Cardiac fibroblast (primary cell): ENCODE data around the gene MRPS31.
"Not testable (repeated sequence)": the region's sequence is repeated elsewhere in the genome, so short reads cannot be mapped to it uniquely, and the experiment has no call there.

Experiments used
- DNase-seq, 2 donors: peaks; one replicate each; pipeline versions ENCODE4 v3.0.0 to v3.0.0-alpha.2; 2010; ENCODE audit warnings: low read depth in 2 of 2
- H3K4me3 ChIP-seq, 2 donors: replicated peaks in 1 of 2; 1 replicate in 1 of 2; 2 replicates in 1 of 2; pipeline ENCODE4 v1.5.1; 2011; ENCODE audit warnings: low read depth in 2 of 2, low read length in 2 of 2, mild to moderate bottlenecking in 2 of 2, moderate library complexity in 1 of 2
- CTCF ChIP-seq: IDR thresholded peaks from one replicate; pipeline ENCODE4 v1.5.1; 2011; ENCODE audit warnings: low read depth, mild to moderate bottlenecking, low read length, inconsistent platforms

MRPS31 gene

DNA sequence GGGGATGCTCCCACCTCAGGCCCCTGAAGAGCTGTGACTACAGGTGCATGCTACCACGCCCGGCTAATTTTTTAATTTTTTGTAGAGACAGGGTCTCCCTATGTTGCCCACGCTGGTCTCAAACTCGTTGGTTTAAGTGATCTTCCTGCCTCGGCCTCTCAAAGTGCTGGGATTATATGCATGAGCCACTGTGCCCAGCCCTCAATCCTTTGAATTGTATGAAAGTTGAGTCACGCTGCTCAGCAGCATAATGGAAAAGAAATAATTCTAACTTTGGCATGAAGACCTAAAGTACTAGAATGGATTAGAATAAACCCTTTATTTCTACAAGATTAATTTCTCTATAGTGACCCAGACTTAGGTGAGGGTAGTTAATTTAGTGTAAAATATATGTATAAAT lies 42.4 kb downstream of the MRPS31 start:
- no peak overlapping the region for H3K4me3 ChIP-seq
- no peak for DNase-seq
- no peak for TF ChIP-seq CTCF

GRCh38 chr13:40714433-40714832 lies 56.6 kb downstream of the MRPS31 start:
- DNase-seq, H3K4me3 ChIP-seq: not testable (repeated sequence)

DNA sequence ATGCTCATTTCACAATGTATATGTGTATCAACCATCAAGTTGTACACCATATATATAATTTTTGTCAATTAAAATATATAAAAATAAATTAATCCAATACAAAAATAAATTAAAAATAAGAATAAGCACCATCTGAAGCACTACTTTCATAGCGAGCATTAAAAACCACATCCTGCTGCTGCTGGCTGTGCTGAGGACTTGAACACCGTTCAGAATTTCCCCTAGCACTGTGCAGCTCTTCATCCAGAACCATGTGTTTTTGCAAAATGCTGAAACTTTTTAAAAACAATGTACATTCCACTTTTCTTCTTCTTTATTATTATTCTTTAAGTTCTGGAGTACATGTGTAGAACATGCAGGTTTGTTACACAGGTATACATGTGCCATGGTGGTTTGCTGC lies 64.6 kb downstream of the MRPS31 start:
- no peak for DNase-seq
- no peak overlapping the region for H3K4me3 ChIP-seq
- no peak for TF ChIP-seq CTCF

DNA sequence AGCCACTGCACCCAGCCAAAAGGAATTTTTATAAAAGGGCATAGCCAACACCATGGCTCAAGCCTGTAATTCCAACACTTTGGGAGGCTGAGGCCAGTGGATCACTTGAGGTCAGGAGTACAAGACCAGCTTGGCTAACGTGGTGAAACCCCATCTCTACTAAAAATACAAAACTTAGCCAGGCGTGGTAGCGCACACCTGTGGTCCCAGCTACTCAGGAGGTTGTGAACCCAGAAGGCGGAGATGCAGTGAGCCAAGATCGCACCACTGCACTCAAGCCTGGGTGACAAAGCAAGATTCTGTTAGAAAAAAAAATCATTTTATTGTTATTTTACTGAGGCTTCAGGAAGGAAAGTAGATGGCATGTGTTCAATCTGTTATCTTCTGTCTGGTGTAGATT lies 73.3 kb downstream of the MRPS31 start:
- no peak for TF ChIP-seq CTCF
- H3K4me3 ChIP-seq: no peak overlapping the region
- no peak for DNase-seq

DNA sequence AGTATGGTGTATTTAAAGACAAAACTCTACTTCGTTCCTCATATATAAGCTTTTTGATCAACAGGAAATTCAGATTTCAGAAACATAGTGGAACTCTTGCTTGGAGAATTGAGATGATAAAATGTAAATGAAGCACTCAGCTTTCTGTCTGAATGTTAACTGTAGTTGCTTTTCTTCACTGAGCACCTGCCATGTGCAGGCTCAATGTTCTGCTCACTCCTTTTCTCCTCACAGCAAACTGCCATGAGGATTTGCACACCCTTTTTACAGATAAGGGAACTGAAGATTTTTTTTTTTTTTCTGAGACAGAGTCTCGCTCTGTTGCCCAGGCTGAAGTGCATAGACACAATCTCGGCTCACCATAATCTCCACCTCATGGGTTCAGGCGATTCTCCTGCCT lies 76.6 kb downstream of the MRPS31 start:
- TF ChIP-seq CTCF: no peak
- H3K4me3 ChIP-seq: no peak overlapping the region
- no peak for DNase-seq

GRCh38 chr13:40692946-40693345 lies 78.0 kb downstream of the MRPS31 start:
- no peak overlapping the region for H3K4me3 ChIP-seq
- TF ChIP-seq CTCF: no peak
- peak in 1 of 2 donors; percentile 22 for DNase-seq

GRCh38 chr13:40688781-40689180 lies 82.2 kb downstream of the MRPS31 start:
- no peak overlapping the region for H3K4me3 ChIP-seq
- TF ChIP-seq CTCF: no peak

More at GRCh38 chr13:40688781-40689180, 82.2 kb downstream of the MRPS31 start:
- no peak for DNase-seq
